ENCODE data around the gene WDR26. TPM values are rescaled to one million over a fixed set of nuclear protein-coding genes. Genes with fewer than 3 reads are reported as not detected.

The WDR26 gene
- total RNA-seq, 2 experiments from 2014 or later = 173 to 176 TPM

DNA sequence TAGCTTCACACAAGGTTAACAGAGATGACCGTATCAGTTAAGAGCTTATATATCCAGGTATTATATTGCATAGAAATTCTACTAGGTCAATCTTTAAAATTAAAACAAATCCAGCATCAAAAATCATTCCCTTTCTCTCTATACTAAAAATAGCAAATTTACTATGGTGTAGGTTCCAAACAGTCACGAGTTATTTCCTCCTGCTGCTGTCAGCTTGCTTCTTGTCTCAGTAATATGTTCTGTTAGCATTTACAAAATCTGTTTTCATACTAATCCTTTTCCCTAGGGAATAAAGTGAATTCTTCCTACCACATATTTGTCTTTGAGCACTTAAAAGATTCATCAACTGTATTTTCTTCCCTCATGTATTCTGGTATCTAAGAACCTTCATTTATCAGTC, 2.5 kb downstream of the WDR26 start:
- Mint-ChIP-seq H3K4me3 (peak overlapping the region; percentile 88), H3K9me3 (no peaks in the 10 kb centered on the region), H3K27me3 (no peaks in the 10 kb centered on the region), H3K36me3 (ENCODE audit: low read depth) (peaks cover 68% of the 10 kb centered on the region), H3K4me1 (ENCODE audit: low read depth) (peaks cover 74% of the 10 kb centered on the region), H3K27ac (peak overlapping the region; percentile 86)
- no peaks in the 10 kb centered on the region for H3K9me3 ChIP-seq (ENCODE audit: control insufficient read depth in 1 of 2, insufficient read depth in 1 of 2, low read length in 2 of 2)
- intact Hi-C loops (cut with DNase I, micrococcal nuclease) = loop anchor here (2.0 to 10.0 kb wide), 5 partner anchors 25 to 1717 kb away; partner anchors contain the start of genes AIDA (in 1 of the 2), BROX (in 1 of the 2), CNIH4 (in 1 of the 2) and DEGS1 (in 1 of the 2)
- ATAC-seq (ENCODE audit: poor library complexity) = no peak
- TF ChIP-seq CTCF (IDR thresholded peaks at IDR 0.05) = no peak
- H3K4me3 ChIP-seq (ENCODE audit: low read length) = peak overlapping the region; percentile 84
- no peaks in the 10 kb centered on the region for H3K27me3 ChIP-seq (ENCODE audit: control insufficient read depth in 1 of 2, insufficient read depth in 2 of 2, low read length in 2 of 2)
- H3K36me3 ChIP-seq (ENCODE audit: insufficient read depth, low read length) = peaks cover 24% of the 10 kb centered on the region
- DNase-seq = peak in 1 of 14 experiments; percentile 2
- peak overlapping the region in 1 of 2 donors; percentile 58 for H3K27ac ChIP-seq (ENCODE audit: low read depth in 1 of 2, low read length in 2 of 2)
- ChIA-PET CTCF (no interaction called here), POLR2A (interaction anchor here (0.8 to 3.8 kb wide), 12 partner anchors 11 to 997 kb away, joined by 3 to 17 read pairs (median 4); partner anchors contain the start of gene DEGS1)
- H3K4me1 ChIP-seq (ENCODE audit: insufficient read depth, low read length) = peaks cover 29% of the 10 kb centered on the region

- no peak for TF ChIP-seq CTCF (IDR thresholded peaks at IDR 0.05)
- Histone ChIP-seq H3K27ac (ENCODE audit: low read depth in 1 of 2, low read length in 2 of 2) (peak overlapping the region; percentile 2), H3K27me3 (ENCODE audit: control insufficient read depth in 1 of 2, insufficient read depth in 2 of 2, low read length in 2 of 2) (no peaks in the 10 kb centered on the region), H3K4me3 (ENCODE audit: low read length) (peak overlapping the region; percentile 84), H3K9me3 (ENCODE audit: control insufficient read depth in 1 of 2, insufficient read depth in 1 of 2, low read length in 2 of 2) (no peaks in the 10 kb centered on the region), H3K36me3 (ENCODE audit: insufficient read depth, low read length) (peaks cover 24% of the 10 kb centered on the region), H3K4me1 (ENCODE audit: insufficient read depth, low read length) (peaks cover 28% of the 10 kb centered on the region)
- DNase-seq (no peak), ATAC-seq (ENCODE audit: poor library complexity) (no peak)
- peaks cover 72% of the 10 kb centered on the region for H3K4me1 Mint-ChIP-seq (ENCODE audit: low read depth)
- H3K36me3 Mint-ChIP-seq (ENCODE audit: low read depth) = peaks cover 71% of the 10 kb centered on the region
- intact Hi-C loops (cut with DNase I, micrococcal nuclease) = loop anchor here (2.0 to 10.0 kb wide), 5 partner anchors 25 to 1717 kb away; partner anchors contain the start of genes AIDA (in 1 of the 2), BROX (in 1 of the 2), CNIH4 (in 1 of the 2) and DEGS1 (in 1 of the 2)
- H3K27ac Mint-ChIP-seq = peak overlapping the region; percentile 86
- CTCF ChIA-PET = no interaction called here
- POLR2A ChIA-PET = interaction anchor here (0.8 to 3.8 kb wide), 14 partner anchors 11 to 1466 kb away, joined by 3 to 17 read pairs (median 4); partner anchors contain the start of genes DEGS1 and TP53BP2
- H3K9me3 Mint-ChIP-seq = no peaks in the 10 kb centered on the region
- no peaks in the 10 kb centered on the region for H3K27me3 Mint-ChIP-seq
- peak overlapping the region; percentile 88 for H3K4me3 Mint-ChIP-seq
These were observed 2.9 kb downstream of the WDR26 start for GRCh38 chr1:224431726-224432125.

GRCh38 chr1:224430511-224431113, 4.0 kb downstream of the WDR26 start:
- CTCF ChIA-PET = interaction anchor here (0.6 to 2.1 kb wide), 4 partner anchors 22 to 66 kb away, joined by 3 to 4 read pairs (median 4); no protein-coding TSS in a partner anchor
- Mint-ChIP-seq H3K27me3 (no peaks in the 10 kb centered on the region), H3K9me3 (no peaks in the 10 kb centered on the region), H3K27ac (peak overlapping the region; percentile 77), H3K4me1 (ENCODE audit: low read depth) (peaks cover 67% of the 10 kb centered on the region), H3K36me3 (ENCODE audit: low read depth) (peaks cover 74% of the 10 kb centered on the region), H3K4me3 (peak overlapping the region; percentile 88)
- ATAC-seq (ENCODE audit: poor library complexity) (no peak), DNase-seq (peak in 7 of 14 experiments; percentile 9 to 88 (median 53))
- POLR2A ChIA-PET = interaction anchor here (0.6 to 3.8 kb wide), 15 partner anchors 8 to 1467 kb away, joined by 3 to 17 read pairs (median 4); partner anchors contain the start of gene TP53BP2
- Histone ChIP-seq H3K27ac (ENCODE audit: low read depth in 1 of 2, low read length in 2 of 2) (peak overlapping the region; percentile 47 to 64), H3K4me3 (ENCODE audit: low read length) (peak overlapping the region; percentile 26), H3K9me3 (ENCODE audit: control insufficient read depth in 1 of 2, insufficient read depth in 1 of 2, low read length in 2 of 2) (no peaks in the 10 kb centered on the region), H3K27me3 (ENCODE audit: control insufficient read depth in 1 of 2, insufficient read depth in 2 of 2, low read length in 2 of 2) (no peaks in the 10 kb centered on the region), H3K36me3 (ENCODE audit: insufficient read depth, low read length) (peaks cover 27% of the 10 kb centered on the region), H3K4me1 (ENCODE audit: insufficient read depth, low read length) (peaks cover 28% of the 10 kb centered on the region)
- no peak for TF ChIP-seq CTCF (IDR thresholded peaks at IDR 0.05)
- intact Hi-C loops (cut with DNase I, micrococcal nuclease) = loop anchor here in 1 of 2 experiments (5.0 to 10.0 kb wide), 3 partner anchors 248 to 1716 kb away; partner anchors contain the start of genes AIDA, BROX, DEGS1 and TP53BP2
